Activated T-cell treated with anti-CD3 and anti-CD28 coated beads, Interleukin-2, amount 50 U/mL, for 4 hours (primary cell): Measurements from ENCODE around the gene TTI1. TPM values are rescaled to one million over a fixed set of nuclear protein-coding genes. Genes with fewer than 3 reads are reported as not detected.

ENCODE experiments used
- ATAC-seq, 2 donors: fragments of 200-7000 bp; cut with Tn5 transposase; one replicate each; pipeline ENCODE4 v1.10.0; 2021
- DNase-seq: peaks from one replicate; pipeline ENCODE4 v3.0.0-alpha.2; 2020
- H3K27me3 Mint-ChIP-seq: one replicate; pipeline ENCODE4 v1.8.0; 2021; ENCODE audit warnings: low read depth, mixed read lengths
- H3K36me3 Mint-ChIP-seq: one replicate; pipeline ENCODE4 v1.8.0; 2022; ENCODE audit warnings: mixed read lengths; ENCODE audit not compliant: insufficient read depth
- H3K4me1 Mint-ChIP-seq: one replicate; pipeline ENCODE4 v1.8.0; 2021; ENCODE audit warnings: low read depth, mixed read lengths
- H3K4me3 Mint-ChIP-seq: one replicate; pipeline ENCODE4 v1.8.0; 2021; ENCODE audit warnings: mild to moderate bottlenecking, moderate library complexity, mixed read lengths
- H3K9me3 Mint-ChIP-seq: one replicate; pipeline ENCODE4 v1.8.0; 2021; ENCODE audit warnings: mixed read lengths
- total RNA-seq, 3 donors: library from RNA; stranded (reverse); gene quantifications; one replicate each; pipeline ENCODE4 v1.2.1, GENCODE V29; 2021

TTI1 gene
- total RNA-seq, 3 donors from 2014 or later: 31.3 to 35.5 (median 35.0) TPM

- ATAC-seq: no peak
Observed at GRCh38 chr20:37941332-37941731, 91.9 kb downstream of the TTI1 start.

GRCh38 chr20:37940858-37941257 lies 92.4 kb downstream of the TTI1 start:
- Mint-ChIP-seq H3K27me3 (no peaks in the 10 kb centered on the region), H3K36me3 (no peaks in the 10 kb centered on the region), H3K4me3 (no peak overlapping the region), H3K4me1 (no peaks in the 10 kb centered on the region), H3K9me3 (no peaks in the 10 kb centered on the region)
- ATAC-seq (no peak), DNase-seq (no peak)

More at GRCh38 chr20:37941332-37941731, 91.9 kb downstream of the TTI1 start:
- H3K4me3 Mint-ChIP-seq: no peak overlapping the region
- DNase-seq: no peak
- no peaks in the 10 kb centered on the region for H3K4me1 Mint-ChIP-seq
- H3K9me3 Mint-ChIP-seq: no peaks in the 10 kb centered on the region
- H3K27me3 Mint-ChIP-seq: no peaks in the 10 kb centered on the region
- no peaks in the 10 kb centered on the region for H3K36me3 Mint-ChIP-seq

- no peaks in the 10 kb centered on the region for H3K9me3 Mint-ChIP-seq
- H3K4me3 Mint-ChIP-seq: no peak overlapping the region
- H3K27me3 Mint-ChIP-seq: no peaks in the 10 kb centered on the region
- H3K36me3 Mint-ChIP-seq: no peaks in the 10 kb centered on the region
- no peak for ATAC-seq
- H3K4me1 Mint-ChIP-seq: no peaks in the 10 kb centered on the region
- no peak for DNase-seq
Observed at GRCh38 chr20:37939701-37940560, 93.3 kb downstream of the TTI1 start.

GRCh38 chr20:37938954-37939353 lies 94.3 kb downstream of the TTI1 start:
- DNase-seq: no peak
- Mint-ChIP-seq H3K9me3 (no peaks in the 10 kb centered on the region), H3K4me1 (no peaks in the 10 kb centered on the region), H3K4me3 (no peak overlapping the region), H3K27me3 (no peaks in the 10 kb centered on the region), H3K36me3 (no peaks in the 10 kb centered on the region)
- no peak for ATAC-seq

GRCh38 chr20:37938181-37938750 lies 95.0 kb downstream of the TTI1 start:
- Mint-ChIP-seq H3K36me3 (no peaks in the 10 kb centered on the region), H3K4me1 (no peaks in the 10 kb centered on the region), H3K9me3 (no peaks in the 10 kb centered on the region), H3K4me3 (no peak overlapping the region), H3K27me3 (no peaks in the 10 kb centered on the region)
- no peak for DNase-seq
- ATAC-seq: no peak

- no peaks in the 10 kb centered on the region for H3K9me3 Mint-ChIP-seq
- H3K4me3 Mint-ChIP-seq: no peak overlapping the region
- no peak for ATAC-seq
- no peak for DNase-seq
- H3K4me1 Mint-ChIP-seq: no peaks in the 10 kb centered on the region
- no peaks in the 10 kb centered on the region for H3K36me3 Mint-ChIP-seq
- no peaks in the 10 kb centered on the region for H3K27me3 Mint-ChIP-seq
Observed at GRCh38 chr20:37937686-37938085, 95.6 kb downstream of the TTI1 start.

GRCh38 chr20:37936451-37936850 lies 96.8 kb downstream of the TTI1 start:
- Mint-ChIP-seq H3K4me3 (no peak overlapping the region), H3K9me3 (no peaks in the 10 kb centered on the region), H3K36me3 (no peaks in the 10 kb centered on the region), H3K4me1 (no peaks in the 10 kb centered on the region), H3K27me3 (no peaks in the 10 kb centered on the region)
- ATAC-seq: no peak
- DNase-seq: no peak

- DNase-seq (no peak), ATAC-seq (no peak)
- no peak overlapping the region for H3K4me3 Mint-ChIP-seq
- no peaks in the 10 kb centered on the region for H3K9me3 Mint-ChIP-seq
- H3K27me3 Mint-ChIP-seq: no peaks in the 10 kb centered on the region
- no peaks in the 10 kb centered on the region for H3K36me3 Mint-ChIP-seq
- H3K4me1 Mint-ChIP-seq: no peaks in the 10 kb centered on the region
Observed at GRCh38 chr20:37936041-37936440, 97.2 kb downstream of the TTI1 start.

GRCh38 chr20:37935435-37935834 lies 97.8 kb downstream of the TTI1 start:
- H3K4me1 Mint-ChIP-seq: no peaks in the 10 kb centered on the region
- H3K9me3 Mint-ChIP-seq: no peaks in the 10 kb centered on the region
- H3K27me3 Mint-ChIP-seq: peaks cover 2% of the 10 kb centered on the region
- no peak overlapping the region for H3K4me3 Mint-ChIP-seq
- no peak for ATAC-seq
- no peak for DNase-seq
- no peaks in the 10 kb centered on the region for H3K36me3 Mint-ChIP-seq

- Mint-ChIP-seq H3K27me3 (peaks cover 2% of the 10 kb centered on the region), H3K4me3 (no peak overlapping the region), H3K9me3 (no peaks in the 10 kb centered on the region), H3K36me3 (no peaks in the 10 kb centered on the region), H3K4me1 (no peaks in the 10 kb centered on the region)
- ATAC-seq: no peak
- no peak for DNase-seq
Observed at GRCh38 chr20:37934634-37935375, 98.5 kb downstream of the TTI1 start.

GRCh38 chr20:37933786-37934633 lies 99.2 kb downstream of the TTI1 start:
- Mint-ChIP-seq H3K4me3 (no peak overlapping the region), H3K4me1 (no peaks in the 10 kb centered on the region), H3K9me3 (no peaks in the 10 kb centered on the region), H3K27me3 (peaks cover 2% of the 10 kb centered on the region), H3K36me3 (no peaks in the 10 kb centered on the region)
- ATAC-seq (no peak), DNase-seq (no peak)
